ENCODE data around the gene ANKRD18B. TPM values are rescaled to one million over a fixed set of nuclear protein-coding genes. Genes with fewer than 3 reads are reported as not detected.
"Not testable (repeated sequence)": the region's sequence is repeated elsewhere in the genome, so short reads cannot be mapped to it uniquely, and the experiment has no call there.

ANKRD18B gene
- polyA plus RNA-seq, 1 donor: 0.86 TPM

DNA sequence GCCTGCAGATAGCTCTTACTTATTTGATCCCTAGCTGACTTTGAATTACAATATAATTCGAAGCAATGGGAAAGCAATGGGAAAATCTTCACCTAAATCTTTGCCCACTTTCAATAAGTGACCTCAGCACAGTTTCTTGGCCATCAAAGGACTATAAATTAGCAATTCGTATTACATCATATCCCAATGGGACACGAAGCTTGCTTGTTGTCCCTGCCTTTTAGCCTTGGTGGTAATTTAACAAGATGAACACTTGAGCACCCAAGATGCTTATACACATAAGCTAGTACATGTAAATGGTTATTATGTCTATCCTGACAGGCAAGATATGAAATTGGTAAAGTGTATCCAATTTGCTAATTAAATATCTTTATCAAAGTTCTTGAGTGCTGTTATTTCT lies 9.9 kb downstream of the ANKRD18B start:
- DNase-seq: not testable (repeated sequence)

DNA sequence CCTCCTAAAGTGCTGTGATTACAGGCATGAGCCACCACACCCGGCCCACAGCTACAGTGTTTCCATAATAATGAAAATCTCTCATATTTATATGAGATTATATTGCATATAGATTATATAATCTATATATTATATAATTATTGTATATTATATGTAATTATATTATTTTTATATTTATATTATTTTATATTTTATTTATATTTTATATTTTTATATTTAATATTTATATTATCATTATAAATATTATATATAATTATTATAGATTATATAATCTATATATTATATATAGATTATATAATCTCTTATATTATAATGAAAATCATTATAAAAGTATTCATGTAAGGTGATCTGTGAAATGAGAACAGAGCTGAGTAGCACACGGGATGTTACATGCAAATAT lies 11.5 kb downstream of the ANKRD18B start:
- DNase-seq: no peak

DNA sequence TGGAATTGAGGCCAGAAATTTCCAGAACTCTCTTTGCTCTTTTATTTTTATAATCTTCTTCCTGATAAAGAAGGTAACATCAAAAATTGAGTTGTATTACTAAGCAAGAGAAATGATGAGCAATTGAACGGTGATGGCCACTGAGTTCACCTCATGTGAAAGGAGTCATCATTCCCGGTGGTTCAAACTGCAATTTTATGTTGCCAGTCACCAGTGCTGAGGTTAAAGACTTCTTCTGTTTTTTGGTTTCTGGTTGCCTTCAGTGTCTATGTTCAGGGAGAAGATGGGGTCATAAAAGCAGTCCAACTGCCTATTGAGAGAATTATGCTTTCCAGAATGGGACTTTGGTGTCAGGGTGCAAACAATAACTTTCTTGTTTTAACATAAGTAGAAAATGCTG lies 19.4 kb downstream of the ANKRD18B start:
- not testable (repeated sequence) for DNase-seq

DNA sequence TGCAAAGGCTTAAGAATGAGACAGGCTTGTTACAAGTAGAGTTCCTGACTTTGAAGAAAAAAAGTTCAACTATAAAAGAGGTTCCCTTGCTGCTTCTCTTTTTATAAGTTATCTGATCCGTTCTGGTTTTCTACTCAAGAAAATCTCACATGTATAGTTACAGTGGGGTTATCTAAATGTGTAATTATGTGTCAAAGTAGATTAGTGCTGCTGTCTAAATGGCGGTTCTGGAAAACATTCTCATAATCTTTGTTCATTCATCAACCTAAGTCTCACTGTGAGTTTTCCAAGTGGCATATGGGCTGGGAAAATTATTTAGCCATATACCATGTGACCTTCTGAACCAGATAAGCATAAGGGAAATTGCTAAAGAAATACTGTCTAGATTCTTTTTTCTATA lies 21.7 kb downstream of the ANKRD18B start:
- not testable (repeated sequence) for DNase-seq

DNA sequence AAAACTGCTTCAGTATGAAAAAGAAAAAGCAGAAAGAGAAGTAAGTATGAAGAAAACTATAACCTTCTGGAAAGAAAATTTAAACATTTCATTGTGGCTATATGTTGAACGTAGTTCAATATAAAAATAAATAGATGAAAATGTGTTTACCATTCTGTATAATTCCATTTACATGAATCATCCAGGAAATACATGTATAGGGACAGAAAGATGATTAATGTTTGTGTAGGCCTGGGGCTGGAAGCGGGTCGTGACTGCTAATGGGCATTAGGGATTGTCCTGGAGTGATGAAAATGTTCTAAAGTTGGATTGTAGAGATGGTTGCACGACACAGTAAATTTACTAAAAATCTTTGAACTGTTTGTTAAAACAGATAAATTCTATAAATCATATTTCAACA lies 24.8 kb downstream of the ANKRD18B start:
- not testable (repeated sequence) for DNase-seq

DNA sequence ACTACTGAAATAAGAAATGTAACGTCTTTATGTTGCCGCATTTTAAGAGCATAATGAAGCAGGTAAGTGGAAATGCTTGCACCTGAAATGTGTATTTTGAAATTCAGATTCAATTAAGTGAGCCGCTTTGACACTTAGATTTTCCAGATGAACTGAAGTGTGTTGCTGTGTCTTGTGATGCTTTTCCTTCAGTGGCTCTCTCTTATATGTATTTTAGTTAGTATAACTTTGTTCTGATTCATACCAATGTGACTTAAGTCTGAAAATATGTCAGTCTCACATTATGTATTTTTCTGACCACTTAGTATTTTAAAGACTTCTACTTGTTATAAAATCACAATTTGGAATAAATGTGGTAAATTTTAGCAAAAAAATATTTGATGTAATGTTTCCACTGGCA lies 25.4 kb downstream of the ANKRD18B start:
- DNase-seq: not testable (repeated sequence)

DNA sequence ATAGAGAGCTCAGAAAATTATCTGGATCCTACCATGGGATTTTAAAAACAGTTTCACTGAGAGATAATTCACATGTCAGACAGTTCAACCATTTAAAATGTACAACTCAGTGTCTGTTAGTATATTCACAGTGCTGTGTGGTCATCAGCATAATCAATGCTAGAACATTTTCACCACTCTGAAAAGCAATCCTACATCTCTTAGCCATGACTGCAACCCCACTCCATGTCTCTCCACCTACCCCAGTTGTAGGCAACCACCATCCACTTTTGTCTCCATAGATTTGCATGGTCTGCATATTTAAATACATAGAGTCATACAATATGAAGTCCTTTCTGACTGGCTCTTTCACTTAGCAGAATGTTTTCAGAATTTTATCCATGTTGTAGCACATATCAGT lies 27.1 kb downstream of the ANKRD18B start:
- not testable (repeated sequence) for DNase-seq

DNA sequence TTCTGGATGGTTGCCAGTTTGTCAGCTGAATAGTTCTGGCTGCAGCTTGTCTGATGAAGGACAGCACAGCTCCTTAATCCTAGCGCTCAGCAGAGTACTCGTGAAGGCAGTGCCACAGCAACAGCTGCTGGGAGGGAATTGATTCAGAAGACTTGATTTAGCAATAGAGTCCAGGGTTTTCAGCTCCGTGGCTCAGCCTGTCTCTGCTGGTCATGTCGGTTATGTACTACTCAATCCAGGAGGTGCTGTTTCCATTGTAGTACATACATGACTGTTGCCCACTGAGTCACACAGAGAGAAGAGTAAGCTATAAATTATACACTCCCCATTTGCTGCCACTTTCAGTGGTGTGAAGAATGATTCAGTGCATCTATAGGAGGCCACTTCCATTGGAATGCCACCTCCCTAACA lies 28.3 kb downstream of the ANKRD18B start:
- not testable (repeated sequence) for DNase-seq

DNA sequence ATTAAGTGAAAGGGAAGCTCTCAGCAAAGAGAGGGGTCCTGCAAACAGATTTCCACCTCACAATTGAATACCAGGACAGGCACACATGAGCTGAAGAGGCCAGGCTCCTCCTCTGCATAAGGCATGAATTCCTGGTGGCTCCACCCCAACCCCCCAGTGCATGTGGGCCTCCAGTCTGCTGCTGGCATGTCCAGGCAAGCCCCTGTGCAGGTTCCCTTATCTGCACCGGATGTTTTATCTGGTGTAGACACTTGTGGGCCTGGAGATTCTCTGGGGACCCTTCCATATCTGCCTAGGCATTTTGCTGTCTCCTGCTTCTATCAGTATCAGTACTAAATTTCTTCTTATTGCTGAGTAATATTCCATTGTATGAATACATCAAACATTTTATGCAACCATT lies 36.2 kb downstream of the ANKRD18B start:
- not testable (repeated sequence) for DNase-seq

DNA sequence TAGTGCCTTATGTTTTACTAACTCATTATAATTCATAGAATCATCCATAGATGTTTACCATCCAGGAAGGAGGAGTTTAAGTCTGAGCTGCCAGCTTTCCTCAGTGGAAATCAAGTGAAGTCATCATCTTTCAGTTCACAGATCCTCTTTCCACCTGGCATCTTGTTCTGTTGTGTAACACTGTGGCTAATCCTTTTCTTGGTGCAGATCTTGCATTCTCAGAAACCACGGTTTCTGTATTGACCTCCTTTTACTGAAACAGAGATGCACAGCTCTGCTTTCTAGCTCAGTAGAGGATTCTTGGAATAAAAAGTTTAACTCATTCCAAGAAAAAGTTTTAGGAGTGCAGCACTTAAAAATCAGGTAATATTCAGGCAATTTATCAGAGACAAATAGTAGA lies 38.1 kb downstream of the ANKRD18B start:
- DNase-seq: not testable (repeated sequence)

DNA sequence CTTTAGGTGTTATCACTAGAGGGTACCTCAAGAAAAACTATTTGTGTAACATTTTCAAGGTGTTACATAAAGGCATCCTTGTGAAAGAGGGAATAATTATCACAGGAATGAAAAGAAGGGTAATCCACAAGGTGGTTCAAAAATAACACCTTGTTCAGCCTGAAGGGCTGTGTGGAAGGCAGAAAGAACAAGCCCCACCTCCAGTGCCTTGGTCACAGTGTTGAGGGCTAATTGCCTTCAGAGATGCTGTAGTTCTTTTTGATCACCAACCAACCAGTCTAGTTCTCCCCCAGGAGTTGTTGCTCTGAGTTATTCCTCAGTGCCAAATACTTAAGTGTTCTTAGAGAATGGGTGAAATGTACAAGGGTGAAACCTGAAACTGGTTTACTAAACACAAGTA lies 43.7 kb downstream of the ANKRD18B start:
- not testable (repeated sequence) for DNase-seq

DNA sequence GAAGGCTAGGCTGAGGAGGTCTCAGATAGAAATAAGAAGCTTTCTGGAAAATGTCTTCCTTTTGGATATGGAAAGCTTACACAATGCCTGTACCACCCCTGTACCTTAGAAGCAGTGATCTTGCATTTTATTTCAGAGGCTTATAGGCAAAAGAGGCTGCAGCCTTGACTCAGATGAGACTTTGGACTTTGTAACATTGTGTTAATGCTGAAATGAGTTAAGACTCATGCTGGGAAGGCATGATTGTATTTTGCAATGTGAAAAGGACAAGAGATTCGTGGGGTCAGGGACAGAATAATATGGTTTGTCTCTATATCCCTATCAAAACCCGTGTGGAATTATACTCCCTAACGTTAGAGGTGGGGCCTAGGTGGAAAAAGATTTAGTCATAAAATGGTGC lies 53.7 kb downstream of the ANKRD18B start:
- not testable (repeated sequence) for DNase-seq

DNA sequence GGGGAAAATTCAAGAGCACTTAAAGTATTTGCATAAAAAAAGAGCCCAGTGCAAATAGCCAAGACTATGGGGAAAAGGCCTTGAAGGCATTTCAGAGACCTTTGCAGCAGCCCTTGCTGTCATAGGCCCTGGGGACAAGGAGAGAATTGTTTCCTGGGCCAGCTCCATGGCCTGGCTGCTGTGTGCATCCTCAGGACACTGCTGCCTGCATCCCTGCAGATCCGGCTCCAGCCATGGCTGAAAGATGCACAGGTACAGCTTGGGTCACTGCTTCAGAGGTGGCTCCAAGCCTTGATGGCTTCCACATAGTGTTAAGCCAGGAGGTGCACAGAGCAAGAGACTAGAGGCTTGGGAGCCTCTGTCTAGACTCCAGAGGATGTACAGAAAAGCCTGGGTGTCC lies 55.9 kb downstream of the ANKRD18B start:
- DNase-seq: not testable (repeated sequence)

DNA sequence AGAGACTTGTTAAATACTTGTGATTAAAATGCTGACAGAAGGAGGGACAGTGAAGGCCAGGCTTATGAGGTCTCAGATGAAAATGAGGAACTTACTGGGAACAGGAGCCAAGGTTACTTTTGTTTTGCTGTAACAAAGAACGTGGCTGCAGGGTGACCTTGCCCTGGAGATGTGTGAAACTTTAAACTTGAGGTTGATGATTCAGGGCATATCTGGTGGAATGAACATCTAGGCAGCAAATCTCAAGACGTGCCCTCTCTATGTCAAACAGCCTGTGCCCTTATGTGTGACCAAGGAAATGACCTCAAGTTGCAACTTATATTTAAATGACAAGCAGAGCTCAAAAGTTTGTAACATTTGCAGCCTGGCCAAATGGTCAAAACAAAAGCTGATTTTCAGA lies 58.6 kb downstream of the ANKRD18B start:
- DNase-seq: not testable (repeated sequence)

DNA sequence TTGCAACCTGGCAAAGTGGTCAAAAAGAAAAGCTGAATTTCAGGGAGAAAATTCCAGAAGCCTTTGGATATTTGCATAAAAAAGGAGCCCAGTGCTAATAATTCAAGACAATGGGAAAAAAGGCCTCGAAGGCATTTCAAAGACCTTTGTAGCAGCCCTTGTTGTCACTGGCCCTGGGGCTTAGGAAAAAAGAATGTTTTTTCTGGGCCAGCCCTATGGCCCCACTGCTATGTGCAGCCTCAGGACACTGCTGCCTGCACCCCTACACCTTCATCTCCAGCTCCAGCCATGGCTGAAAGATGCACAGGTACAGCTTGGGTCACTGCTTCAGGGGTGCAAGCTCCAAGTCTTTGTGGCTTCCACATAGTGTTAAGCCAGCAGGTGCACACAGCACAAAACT lies 62.1 kb downstream of the ANKRD18B start:
- not testable (repeated sequence) for DNase-seq

DNA sequence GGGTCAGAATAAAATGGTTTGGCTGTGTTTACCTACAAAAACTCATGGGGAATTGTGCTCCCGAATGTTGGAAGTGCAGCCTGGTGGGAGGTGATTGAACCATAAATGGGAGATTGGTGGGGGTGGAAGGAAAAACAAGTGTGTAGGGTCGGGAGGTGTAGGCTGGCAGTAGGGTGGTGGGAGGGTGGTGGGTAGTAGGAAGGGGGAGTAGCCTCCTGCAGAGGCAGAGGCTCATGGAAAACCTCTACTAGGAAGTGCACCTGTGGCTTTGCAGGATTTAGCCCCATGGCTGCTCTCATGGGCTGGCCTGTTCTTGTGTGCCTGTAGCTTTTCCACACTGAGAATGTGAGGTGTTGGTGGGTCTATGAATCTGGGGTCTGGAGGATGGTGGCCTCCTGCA lies 63.7 kb downstream of the ANKRD18B start:
- DNase-seq: not testable (repeated sequence)

DNA sequence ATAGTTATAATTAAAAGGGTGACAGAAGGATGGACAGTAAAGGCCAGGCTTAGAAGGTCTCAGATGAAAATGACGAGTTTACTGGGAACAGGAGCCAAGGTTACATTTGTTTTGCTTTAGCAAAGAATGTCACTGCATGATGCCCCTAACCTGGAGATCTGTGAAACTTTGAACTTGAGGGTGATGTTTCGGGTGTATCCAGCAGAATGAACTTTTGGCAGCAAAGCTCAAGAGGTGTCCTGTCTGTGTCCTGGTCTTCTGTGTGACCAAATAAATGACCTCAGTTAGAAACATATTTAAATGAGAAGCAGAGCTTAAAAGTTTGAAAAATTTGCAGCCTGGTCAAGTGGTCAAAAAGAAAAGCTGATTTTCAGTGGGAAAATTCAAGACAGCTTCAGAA lies 64.8 kb downstream of the ANKRD18B start:
- not testable (repeated sequence) for DNase-seq

DNA sequence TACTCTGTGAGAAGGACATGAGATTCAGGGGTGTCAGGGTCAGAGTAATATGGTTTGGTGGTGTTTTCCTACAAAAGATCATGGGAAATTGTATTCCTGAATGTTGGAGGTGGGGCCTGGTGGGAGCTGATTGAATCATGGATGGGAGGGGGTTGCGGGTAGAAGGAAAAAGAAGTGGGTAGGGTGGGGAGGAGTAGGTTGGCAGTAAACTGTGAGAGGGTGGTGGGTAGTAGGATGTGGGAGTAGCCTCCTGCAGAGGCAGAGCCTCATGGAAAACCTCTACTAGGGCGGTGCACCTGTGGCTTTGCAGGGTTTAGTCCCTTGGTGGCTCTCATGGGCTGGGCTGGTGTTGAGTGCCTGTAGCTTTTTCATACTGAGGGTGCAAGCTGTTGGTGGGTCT lies 66.8 kb downstream of the ANKRD18B start:
- not testable (repeated sequence) for DNase-seq

DNA sequence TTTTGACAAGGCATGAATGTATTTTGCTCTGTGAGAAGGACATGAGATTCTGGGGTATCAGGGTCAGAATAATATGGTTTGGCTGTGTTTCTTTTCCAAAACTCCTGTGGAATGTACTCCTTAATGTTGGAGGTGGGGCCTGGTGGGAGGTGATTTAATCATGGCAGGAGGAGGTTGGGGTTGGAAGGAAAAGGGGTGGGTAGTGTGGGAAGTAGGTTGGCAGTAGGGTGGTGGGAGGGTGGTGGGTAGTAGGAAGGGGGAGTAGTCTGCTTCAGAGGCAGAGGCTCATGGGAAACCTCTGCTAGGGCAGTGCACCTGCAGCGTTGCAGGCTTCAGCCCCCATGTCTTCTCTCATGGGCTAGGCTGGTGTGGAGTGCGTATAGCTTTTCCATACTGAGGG lies 72.9 kb downstream of the ANKRD18B start:
- not testable (repeated sequence) for DNase-seq

DNA sequence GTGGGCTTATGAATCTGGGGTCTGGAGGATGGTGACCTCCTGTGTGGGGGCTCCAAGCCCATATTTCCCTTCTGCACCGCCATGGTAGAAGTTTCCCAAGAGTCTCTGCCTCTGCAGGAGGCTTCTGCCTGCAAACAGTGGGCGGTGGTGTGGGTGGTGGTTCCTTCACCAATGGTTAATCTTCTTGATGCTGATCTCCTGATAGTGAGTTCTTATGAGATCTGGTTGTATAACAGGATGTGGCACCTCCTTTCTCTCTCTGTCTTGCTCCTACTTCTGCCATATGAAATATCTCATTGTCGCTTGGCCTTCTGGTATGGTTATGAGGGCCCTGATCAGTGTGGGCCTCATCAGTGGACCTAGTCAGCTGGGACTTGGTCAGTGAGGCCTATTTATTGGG lies 73.3 kb downstream of the ANKRD18B start:
- DNase-seq: not testable (repeated sequence)

DNA sequence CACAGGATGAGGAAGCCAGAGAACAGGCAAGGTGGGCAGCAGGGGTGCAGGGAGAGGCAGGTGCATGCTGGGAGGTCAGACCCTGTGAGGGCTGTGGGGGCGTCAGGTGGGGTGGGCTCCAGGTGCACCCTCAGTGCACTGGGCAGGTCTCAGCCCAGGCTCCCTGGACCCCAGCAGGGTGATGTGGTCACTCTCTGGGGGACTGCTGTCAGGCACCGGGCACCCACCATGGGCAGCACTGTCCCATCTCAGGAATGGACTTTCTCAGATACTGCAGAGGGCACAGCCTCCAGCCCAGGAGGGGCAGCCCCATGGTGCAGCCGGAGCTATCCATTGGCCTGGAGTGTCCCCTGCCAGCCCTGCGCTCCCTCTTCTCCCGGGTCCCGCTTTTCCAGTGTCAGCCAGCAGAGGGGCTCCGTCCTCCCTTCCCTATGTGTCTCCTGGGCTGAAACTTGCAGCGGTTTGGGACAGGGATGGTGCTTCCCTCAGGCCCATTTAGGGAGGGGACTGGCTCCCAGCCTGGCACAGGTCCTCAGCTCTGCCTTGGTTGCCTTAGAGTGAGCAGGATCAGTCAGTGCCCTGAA lies 74.8 kb downstream of the ANKRD18B start:
- DNase-seq: not testable (repeated sequence)

DNA sequence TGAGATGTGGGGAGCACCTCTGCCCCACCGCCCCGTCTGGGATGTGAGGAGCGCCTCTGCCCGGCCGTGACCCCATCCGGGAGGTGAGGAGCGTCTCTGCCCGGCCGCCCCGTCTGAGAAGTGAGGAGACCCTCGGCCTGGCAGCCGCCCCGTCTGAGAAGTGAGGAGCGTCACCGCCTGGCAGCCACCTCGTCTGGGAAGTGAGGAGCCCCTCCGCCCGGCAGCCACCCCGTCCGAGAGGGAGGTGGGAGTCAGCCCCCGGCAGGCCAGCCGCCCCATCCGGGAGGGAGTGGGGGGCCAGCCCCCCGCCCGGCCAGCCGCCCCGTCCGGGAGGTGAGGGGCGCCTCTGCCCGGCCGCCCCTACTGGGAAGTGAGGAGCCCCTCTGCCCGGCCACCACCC lies 76.9 kb downstream of the ANKRD18B start:
- not testable (repeated sequence) for DNase-seq

DNA sequence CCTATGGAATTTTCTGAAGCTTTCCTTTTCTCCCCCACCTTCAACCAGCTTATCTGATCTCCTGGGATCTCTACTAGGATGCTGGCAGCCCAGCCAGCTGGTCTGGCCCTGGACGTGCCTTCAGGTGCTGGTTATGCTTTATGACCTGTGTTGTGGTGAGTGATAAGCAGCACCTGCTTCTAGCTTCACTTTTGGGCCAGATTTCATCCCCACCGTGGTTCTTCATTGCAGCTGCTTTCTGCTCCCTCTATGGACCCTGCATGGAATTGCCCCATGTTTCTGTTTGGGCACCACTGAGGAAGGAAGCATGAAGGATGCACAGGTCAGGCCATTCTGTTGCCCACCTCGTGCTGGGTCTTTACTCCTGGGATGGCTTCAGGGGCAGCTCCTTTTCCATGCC lies 80.2 kb downstream of the ANKRD18B start:
- not testable (repeated sequence) for DNase-seq

DNA sequence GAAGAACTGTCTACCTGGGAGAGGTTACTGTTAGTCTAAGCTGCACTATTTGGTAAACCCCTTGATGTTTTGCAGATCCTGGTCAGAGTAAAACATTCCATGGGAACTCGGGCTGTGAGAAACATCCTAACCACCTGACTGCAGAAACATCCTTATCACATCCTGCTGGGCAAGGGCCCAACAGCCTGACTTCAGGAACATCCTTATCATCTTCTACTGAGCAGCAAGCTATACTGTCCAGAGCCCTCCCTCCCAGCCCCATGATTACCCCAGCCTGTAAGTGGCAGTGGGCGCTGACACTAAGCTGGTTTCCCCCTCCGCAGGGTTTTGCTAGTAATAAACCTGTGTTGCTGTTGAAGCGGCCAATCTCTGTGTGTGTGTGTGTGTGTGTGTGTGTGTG lies 80.9 kb downstream of the ANKRD18B start:
- DNase-seq: not testable (repeated sequence)

DNA sequence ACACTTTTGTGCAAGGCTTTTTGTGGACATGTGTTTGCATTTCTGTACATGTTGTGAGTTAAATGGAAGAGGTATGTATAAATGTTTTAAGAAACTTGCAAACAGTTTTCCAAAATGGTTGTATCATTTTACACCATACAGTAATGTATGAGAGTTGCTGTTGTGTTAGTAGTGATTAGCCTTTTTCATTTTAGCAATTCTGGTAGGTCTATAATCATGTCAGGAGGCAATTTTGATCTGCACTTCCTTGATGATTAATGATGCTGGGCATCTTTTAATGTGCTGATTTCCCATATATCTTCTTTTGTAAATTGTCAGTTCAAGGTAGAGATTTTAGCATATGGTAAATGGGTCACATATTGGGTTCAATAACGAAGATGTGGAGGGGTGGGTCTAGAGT lies 87.3 kb downstream of the ANKRD18B start:
- no peak for DNase-seq
